ENCODE measurements around the gene HS6ST1.

The HS6ST1 gene

GRCh38 chr2:128324008-128324896 is 5.6 kb upstream of the HS6ST1 start:
- H3K27ac ChIP-seq = peak overlapping the region; percentile 70
- TF ChIP-seq, protein P1, sequence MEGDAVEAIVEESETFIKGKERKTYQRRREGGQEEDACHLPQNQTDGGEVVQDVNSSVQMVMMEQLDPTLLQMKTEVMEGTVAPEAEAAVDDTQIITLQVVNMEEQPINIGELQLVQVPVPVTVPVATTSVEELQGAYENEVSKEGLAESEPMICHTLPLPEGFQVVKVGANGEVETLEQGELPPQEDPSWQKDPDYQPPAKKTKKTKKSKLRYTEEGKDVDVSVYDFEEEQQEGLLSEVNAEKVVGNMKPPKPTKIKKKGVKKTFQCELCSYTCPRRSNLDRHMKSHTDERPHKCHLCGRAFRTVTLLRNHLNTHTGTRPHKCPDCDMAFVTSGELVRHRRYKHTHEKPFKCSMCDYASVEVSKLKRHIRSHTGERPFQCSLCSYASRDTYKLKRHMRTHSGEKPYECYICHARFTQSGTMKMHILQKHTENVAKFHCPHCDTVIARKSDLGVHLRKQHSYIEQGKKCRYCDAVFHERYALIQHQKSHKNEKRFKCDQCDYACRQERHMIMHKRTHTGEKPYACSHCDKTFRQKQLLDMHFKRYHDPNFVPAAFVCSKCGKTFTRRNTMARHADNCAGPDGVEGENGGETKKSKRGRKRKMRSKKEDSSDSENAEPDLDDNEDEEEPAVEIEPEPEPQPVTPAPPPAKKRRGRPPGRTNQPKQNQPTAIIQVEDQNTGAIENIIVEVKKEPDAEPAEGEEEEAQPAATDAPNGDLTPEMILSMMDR (conservative IDR thresholded peaks at IDR 0.05) = no peak

GRCh38 chr2:128323555-128323931 is 4.9 kb upstream of the HS6ST1 start:
- TF ChIP-seq, protein P1 (conservative IDR thresholded peaks at IDR 0.05) = no peak
- H3K27ac ChIP-seq = no peak overlapping the region

- H3K27ac ChIP-seq = peak overlapping the region; percentile 76; the same call in 1 of the 2 replicates
- TF ChIP-seq, protein P1 (conservative IDR thresholded peaks at IDR 0.05) = no peak
These were observed 4.3 kb upstream of the HS6ST1 start for GRCh38 chr2:128322715-128323554.

DNA sequence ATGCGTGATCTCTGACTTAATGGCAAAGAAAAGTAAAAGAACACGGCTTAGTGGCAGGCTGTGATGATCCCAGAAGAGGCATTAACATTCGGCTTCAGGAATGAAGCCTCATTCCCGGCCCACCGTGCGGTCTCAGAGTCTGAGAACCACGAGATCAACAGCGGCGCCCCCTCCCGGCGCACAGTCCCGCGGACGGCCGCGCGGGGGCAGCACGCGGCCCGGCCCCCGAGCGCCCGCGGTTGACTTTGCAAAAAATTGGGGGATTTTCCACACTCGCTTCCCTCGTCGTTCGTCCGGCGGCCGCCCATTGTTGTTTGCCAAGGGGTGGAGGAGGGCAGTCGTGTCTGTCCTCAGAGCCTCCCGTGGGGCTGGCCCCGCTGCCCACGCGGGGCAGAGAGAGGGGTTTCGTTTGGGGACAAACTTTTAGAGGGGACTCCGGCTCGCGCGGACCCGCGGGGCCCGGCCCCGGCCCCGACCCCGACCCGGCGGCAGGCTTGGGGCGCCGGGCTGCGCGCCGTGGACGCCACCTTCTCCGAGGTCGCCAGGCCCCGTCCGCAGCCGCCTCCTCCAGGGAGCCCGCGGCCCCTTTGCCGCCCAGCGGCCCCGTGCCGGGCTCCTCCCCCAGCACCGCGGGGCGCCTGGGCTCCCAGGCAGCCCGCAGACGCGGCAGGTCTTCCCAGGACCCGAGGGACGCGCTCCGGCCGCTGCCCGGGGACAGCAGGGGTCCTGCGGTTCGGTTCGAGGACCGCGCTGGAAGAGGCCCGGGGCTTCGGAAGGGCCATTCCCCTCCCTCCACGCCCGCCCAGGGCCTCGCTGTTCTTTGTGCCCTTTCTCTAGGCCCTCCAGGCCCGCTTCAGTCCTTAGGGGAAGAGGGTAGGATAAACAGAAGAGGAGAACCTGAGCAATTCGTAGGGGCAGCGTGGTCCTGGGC is 3.4 kb upstream of the HS6ST1 start:
- peak overlapping the region; percentile 76; the same call in 1 of the 2 replicates for H3K27ac ChIP-seq

DNA sequence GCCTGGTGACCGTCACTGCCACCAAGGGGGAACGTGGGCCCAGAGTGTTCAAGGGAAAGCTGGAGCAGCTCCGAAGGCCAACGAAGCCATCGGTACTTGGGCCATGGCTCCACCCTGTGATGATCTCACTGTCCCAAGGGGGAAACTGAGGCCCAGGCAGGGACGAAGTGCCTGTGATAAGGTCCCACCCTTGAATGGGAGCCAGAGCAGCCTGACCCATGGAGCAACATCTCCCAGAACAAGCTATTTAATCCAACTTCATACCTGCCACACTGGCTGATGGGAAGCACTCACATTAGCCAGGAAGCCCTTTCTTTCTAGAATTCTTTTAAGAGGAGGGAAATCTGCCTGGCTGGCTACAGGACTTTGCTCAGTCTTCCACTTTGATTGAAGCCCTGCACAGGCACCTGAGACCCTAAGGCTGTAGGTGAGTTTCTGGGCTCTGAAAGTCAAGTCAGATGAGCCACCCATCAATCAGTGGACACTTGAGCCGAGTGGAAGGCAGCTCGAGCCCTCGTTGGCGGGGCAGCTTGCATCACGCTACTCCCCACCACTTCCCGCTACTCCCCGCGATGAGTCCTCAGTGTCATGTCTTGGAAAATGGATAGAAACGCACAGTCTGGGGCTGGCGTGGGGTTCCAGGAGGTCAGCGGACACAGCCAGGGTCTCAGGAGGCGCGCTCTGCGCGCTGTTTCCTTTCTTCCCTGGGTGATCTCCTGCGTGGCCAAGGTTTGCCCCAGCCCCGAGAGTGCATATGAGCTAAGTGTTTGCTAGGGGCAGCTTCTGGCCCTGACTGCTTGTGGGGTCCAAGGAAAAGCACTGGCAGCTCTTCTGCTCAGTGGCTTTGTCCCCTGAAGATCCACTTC is 2.5 kb upstream of the HS6ST1 start:
- TF ChIP-seq, protein P1 (conservative IDR thresholded peaks at IDR 0.05) = no peak
- peak overlapping the region; percentile 76; the same call in 1 of the 2 replicates for H3K27ac ChIP-seq

More for the DNA sequence above, 3.4 kb upstream of the HS6ST1 start:
- TF ChIP-seq, protein P1 (conservative IDR thresholded peaks at IDR 0.05) = peak; percentile 98

- H3K27ac ChIP-seq = no peak overlapping the region
- TF ChIP-seq, protein P1 (conservative IDR thresholded peaks at IDR 0.05) = no peak
These were observed 1.7 kb upstream of the HS6ST1 start for GRCh38 chr2:128320192-128320905.

All from VCaP (cell line).